ENCODE measurements around the gene KLC1.

KLC1 gene

DNA sequence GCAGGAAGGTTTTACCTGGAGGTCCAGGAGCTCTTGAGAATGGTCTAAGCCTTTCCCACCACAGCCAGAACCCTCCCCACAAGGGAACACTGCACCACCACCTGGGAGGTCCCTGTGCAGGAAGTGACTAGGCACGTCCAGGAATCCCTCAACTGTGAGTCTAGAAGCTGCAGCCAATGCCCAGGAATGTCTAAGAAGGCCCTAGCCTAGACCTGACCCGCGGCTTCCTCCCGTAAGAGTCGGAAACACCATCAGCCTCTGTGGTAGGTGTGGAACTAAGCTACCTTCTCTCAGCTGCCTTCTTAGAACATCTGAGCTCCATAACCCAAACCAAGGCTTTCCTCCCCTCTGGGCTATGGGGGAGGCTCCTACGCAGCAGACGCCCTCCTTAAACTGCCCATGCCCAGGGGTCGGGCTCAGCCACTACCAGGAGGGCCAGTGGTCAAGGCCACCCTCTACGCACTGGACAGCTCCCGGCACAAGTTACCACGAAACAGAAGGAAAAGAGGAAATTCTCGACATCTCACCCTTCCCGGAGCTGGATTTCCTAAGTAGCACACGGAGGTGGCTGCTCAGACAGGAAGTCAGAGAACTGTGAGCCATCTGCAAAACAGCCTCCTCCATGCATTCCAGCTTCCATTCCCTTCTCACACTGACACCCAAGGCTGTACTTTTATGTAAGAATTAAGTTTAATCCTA lies 112.1 kb downstream of the KLC1 start:
- peaks cover 4 to 14% of the 10 kb centered on the region in 2 donors for H3K4me1 ChIP-seq (ENCODE audit: control insufficient read depth in 1 of 2, insufficient read depth in 2 of 2, low read length in 2 of 2)
- H3K9me3 ChIP-seq (ENCODE audit: control insufficient read depth in 1 of 2, low read length in 2 of 2), result no peaks in the 10 kb centered on the region
- H3K27ac ChIP-seq (ENCODE audit: low read length), result no peak overlapping the region
- H3K36me3 ChIP-seq (ENCODE audit: control insufficient read depth in 1 of 2, insufficient read depth in 2 of 2, low read length in 2 of 2), result peaks cover 13 to 18% of the 10 kb centered on the region in 2 donors
- no peaks in the 10 kb centered on the region for H3K27me3 ChIP-seq (ENCODE audit: low read depth, low read length)
- no peak overlapping the region for H3K4me3 ChIP-seq (ENCODE audit: low read depth in 1 of 2, low read length in 2 of 2)

DNA sequence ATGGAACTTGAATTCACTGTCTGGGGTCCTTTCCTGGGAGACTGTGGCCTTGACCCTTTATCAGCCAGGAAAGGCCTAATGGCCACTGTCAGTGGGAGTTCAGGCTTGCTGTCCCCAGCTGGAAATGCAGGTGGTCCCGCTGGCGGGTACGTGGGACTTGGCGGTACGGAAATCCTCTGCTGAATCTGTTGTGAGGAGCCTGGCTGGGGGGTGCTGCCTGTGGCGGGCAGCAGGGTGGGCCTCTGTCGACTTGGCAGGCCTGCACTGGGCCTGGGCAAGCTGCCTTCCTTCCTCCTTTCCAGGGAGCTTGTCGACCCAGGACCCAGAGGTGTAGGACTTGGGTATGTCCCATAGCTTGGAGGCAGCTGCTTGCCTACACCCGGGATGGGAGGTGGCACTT lies 112.9 kb downstream of the KLC1 start:
- H3K27me3 ChIP-seq (ENCODE audit: low read depth, low read length), result no peaks in the 10 kb centered on the region
- H3K36me3 ChIP-seq (ENCODE audit: control insufficient read depth in 1 of 2, insufficient read depth in 2 of 2, low read length in 2 of 2), result peaks cover 21% of the 10 kb centered on the region in 2 donors
- H3K4me1 ChIP-seq (ENCODE audit: control insufficient read depth in 1 of 2, insufficient read depth in 2 of 2, low read length in 2 of 2), result peaks cover 0 to 7% of the 10 kb centered on the region in 2 donors
- no peaks in the 10 kb centered on the region for H3K9me3 ChIP-seq (ENCODE audit: control insufficient read depth in 1 of 2, low read length in 2 of 2)
- no peak overlapping the region for H3K27ac ChIP-seq (ENCODE audit: low read length)
- no peak overlapping the region for H3K4me3 ChIP-seq (ENCODE audit: low read depth in 1 of 2, low read length in 2 of 2)

DNA sequence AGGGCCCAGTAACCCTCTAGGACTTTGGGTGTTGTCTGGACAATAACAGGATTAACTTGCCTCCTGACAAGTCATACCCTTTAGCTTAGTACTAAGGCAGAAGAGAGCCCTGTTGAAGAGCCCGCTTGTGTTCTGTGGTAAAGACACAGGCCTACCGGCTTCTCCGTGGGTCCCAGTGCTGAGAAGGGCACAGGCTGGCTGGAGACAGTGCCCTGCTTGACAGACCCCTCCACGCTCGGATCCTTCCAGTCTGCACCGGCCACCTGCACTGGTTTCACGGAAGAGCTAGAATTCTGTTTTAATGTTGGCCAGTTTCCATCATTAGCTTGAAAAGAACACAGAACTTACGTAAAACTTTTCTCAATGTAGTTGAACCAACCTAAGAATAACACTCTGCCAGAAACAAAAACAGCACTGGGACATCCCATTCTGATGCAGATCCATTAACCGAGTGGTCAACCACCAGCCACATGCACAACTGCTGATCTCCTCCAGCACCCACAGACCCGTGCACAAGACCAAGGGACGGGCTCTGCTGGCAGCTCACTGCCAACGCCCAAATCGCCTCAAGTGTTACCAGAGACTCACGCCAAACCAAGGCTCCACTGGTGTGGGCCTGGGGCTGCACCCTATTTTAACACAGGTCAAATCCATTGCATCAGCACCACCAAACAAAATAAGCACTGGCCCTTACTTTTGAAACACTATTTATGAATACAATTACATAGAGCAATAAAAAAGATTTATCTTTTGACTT lies 113.7 kb downstream of the KLC1 start:
- no peaks in the 10 kb centered on the region for H3K4me1 ChIP-seq (ENCODE audit: control insufficient read depth in 1 of 2, insufficient read depth in 2 of 2, low read length in 2 of 2)
- H3K9me3 ChIP-seq (ENCODE audit: control insufficient read depth in 1 of 2, low read length in 2 of 2), result no peaks in the 10 kb centered on the region
- no peak overlapping the region for H3K4me3 ChIP-seq (ENCODE audit: low read depth in 1 of 2, low read length in 2 of 2)
- H3K36me3 ChIP-seq (ENCODE audit: control insufficient read depth in 1 of 2, insufficient read depth in 2 of 2, low read length in 2 of 2), result peaks cover 21% of the 10 kb centered on the region in 2 donors
- H3K27me3 ChIP-seq (ENCODE audit: low read depth, low read length), result no peaks in the 10 kb centered on the region
- H3K27ac ChIP-seq (ENCODE audit: low read length), result no peak overlapping the region

DNA sequence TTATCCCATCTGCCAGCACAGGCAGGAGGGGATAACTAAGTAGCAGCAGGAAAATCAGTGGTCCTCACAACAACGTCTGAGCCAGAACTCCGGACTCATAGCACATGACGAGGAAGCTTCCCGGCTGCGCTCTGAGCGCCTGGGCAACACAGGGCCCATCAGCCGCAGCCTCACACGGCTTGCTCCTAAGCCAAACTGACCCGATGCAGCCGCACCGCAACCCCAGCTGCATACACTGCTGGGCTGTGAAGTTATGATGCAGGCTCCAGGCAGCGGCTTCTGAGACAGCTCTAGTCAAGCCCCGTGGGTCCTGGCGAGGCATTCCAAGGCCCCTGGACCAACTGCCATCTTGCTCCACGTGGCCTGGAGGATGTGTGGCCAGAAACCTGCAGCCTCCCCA lies 114.7 kb downstream of the KLC1 start:
- Histone ChIP-seq H3K27ac (ENCODE audit: low read length) (no peak overlapping the region), H3K36me3 (ENCODE audit: control insufficient read depth in 1 of 2, insufficient read depth in 2 of 2, low read length in 2 of 2) (peaks cover 21 to 23% of the 10 kb centered on the region in 2 donors)

DNA sequence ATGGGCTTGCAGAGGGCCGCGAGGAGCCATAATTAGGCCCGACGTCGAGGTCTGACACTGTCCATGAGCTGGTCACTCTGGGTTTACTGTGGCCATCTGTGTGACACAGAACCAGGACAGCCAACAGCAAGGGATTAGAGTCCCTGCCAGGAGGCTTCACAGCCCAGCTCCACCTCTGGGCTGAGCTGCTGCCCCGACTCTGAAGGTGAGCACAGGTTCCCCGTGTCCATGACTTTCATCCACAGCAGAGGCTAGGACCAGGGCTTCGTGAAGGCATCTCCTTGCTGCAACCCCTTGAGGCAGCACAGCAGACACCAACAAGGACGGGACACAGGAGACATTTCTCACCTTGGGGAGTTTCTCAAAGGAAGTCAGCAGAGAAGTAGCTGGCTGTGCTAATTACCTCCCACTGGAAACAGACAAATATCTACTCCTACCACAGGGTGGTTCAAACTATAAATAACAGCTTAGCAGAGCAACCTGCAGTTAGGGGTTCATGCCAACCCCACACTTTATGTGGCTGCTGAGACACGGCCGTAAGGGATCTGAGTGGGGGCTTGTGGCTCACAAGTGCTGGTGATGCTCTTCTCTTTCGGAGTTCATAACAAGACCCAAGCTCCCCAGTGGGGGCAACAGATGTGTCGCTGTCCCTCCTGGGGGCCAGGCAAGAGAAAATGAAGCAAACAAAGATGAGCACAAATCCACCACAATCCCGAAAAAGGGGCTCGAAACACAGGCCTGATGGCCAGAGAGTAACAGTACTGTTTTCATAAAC lies 115.8 kb downstream of the KLC1 start:
- Histone ChIP-seq H3K9me3 (ENCODE audit: control insufficient read depth in 1 of 2, low read length in 2 of 2) (no peaks in the 10 kb centered on the region), H3K4me3 (ENCODE audit: low read depth in 1 of 2, low read length in 2 of 2) (no peak overlapping the region), H3K27ac (ENCODE audit: low read length) (no peak overlapping the region), H3K27me3 (ENCODE audit: low read depth, low read length) (no peaks in the 10 kb centered on the region), H3K4me1 (ENCODE audit: control insufficient read depth in 1 of 2, insufficient read depth in 2 of 2, low read length in 2 of 2) (no peaks in the 10 kb centered on the region), H3K36me3 (ENCODE audit: control insufficient read depth in 1 of 2, insufficient read depth in 2 of 2, low read length in 2 of 2) (peaks cover 17 to 26% of the 10 kb centered on the region in 2 donors)

More for the DNA sequence above, 114.7 kb downstream of the KLC1 start:
- no peaks in the 10 kb centered on the region for H3K9me3 ChIP-seq (ENCODE audit: control insufficient read depth in 1 of 2, low read length in 2 of 2)
- H3K4me3 ChIP-seq (ENCODE audit: low read depth in 1 of 2, low read length in 2 of 2), result no peak overlapping the region
- H3K4me1 ChIP-seq (ENCODE audit: control insufficient read depth in 1 of 2, insufficient read depth in 2 of 2, low read length in 2 of 2), result no peaks in the 10 kb centered on the region
- H3K27me3 ChIP-seq (ENCODE audit: low read depth, low read length), result no peaks in the 10 kb centered on the region

DNA sequence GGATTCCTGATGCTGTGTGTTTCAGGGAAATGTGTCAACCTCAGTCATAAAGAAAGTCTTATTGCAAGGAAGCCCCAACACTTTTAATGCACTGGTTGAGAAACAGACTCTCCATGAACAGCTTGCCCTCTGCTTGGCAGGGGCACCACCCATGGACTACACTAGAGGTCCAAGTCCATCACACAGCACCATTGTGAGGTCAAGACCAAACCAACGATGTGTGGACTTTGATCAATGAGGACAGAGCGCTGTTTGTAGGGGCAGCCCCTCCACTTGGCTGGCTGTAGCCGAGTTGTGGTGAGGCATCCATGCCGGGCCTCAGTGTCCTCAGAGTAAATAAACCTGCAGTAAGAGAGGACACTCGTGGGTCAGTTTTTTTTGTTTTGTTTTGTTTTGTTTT lies 116.4 kb downstream of the KLC1 start:
- Histone ChIP-seq H3K27ac (ENCODE audit: low read length) (no peak overlapping the region), H3K4me3 (ENCODE audit: low read depth in 1 of 2, low read length in 2 of 2) (no peak overlapping the region), H3K36me3 (ENCODE audit: control insufficient read depth in 1 of 2, insufficient read depth in 2 of 2, low read length in 2 of 2) (peaks cover 16 to 30% of the 10 kb centered on the region in 2 donors), H3K9me3 (ENCODE audit: control insufficient read depth in 1 of 2, low read length in 2 of 2) (no peaks in the 10 kb centered on the region), H3K27me3 (ENCODE audit: low read depth, low read length) (no peaks in the 10 kb centered on the region), H3K4me1 (ENCODE audit: control insufficient read depth in 1 of 2, insufficient read depth in 2 of 2, low read length in 2 of 2) (no peaks in the 10 kb centered on the region)

DNA sequence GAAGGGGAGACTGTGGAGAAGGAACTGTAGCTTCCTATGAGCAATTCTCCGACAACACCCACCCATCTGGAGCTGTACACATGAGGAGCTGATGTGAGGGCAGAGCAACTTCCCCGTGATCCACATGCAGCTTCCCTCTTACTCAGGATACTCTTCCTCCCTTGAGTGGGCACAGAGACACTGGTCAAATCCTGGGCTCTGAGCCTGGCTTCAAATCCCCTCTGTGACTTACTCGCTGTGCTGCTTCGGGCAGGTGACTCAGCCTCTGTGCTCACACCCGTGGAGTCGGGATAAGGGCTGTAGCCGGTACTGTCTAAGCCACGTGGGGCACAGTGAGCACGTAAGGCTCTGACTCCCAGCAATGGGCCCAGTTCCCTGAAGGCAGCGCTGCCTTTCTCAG lies 117.7 kb downstream of the KLC1 start:
- Histone ChIP-seq H3K4me3 (ENCODE audit: low read depth in 1 of 2, low read length in 2 of 2) (no peak overlapping the region), H3K27me3 (ENCODE audit: low read depth, low read length) (no peaks in the 10 kb centered on the region), H3K27ac (ENCODE audit: low read length) (no peak overlapping the region), H3K9me3 (ENCODE audit: control insufficient read depth in 1 of 2, low read length in 2 of 2) (no peaks in the 10 kb centered on the region), H3K4me1 (ENCODE audit: control insufficient read depth in 1 of 2, insufficient read depth in 2 of 2, low read length in 2 of 2) (no peaks in the 10 kb centered on the region), H3K36me3 (ENCODE audit: control insufficient read depth in 1 of 2, insufficient read depth in 2 of 2, low read length in 2 of 2) (peaks cover 13 to 30% of the 10 kb centered on the region in 2 donors)

DNA sequence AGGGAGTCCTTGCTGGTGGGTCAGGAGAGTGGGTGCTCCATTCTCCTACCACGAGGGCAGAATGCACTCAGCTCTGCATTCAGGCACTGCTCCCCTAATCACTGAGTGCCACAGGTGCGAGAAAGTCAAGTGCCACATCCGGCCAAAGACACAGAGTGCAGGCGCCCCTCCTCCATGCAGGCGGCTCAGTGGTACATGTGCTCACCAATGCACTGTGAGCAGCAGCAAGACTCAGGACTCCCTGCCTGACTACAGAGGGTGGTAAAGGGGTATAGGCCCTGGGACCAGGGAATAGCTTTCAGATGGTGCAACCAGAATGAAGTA lies 119.5 kb downstream of the KLC1 start:
- Histone ChIP-seq H3K4me1 (ENCODE audit: control insufficient read depth in 1 of 2, insufficient read depth in 2 of 2, low read length in 2 of 2) (no peaks in the 10 kb centered on the region), H3K27ac (ENCODE audit: low read length) (no peak overlapping the region), H3K27me3 (ENCODE audit: low read depth, low read length) (no peaks in the 10 kb centered on the region), H3K4me3 (ENCODE audit: low read depth in 1 of 2, low read length in 2 of 2) (no peak overlapping the region), H3K9me3 (ENCODE audit: control insufficient read depth in 1 of 2, low read length in 2 of 2) (no peaks in the 10 kb centered on the region), H3K36me3 (ENCODE audit: control insufficient read depth in 1 of 2, insufficient read depth in 2 of 2, low read length in 2 of 2) (peaks cover 8 to 36% of the 10 kb centered on the region in 2 donors)

DNA sequence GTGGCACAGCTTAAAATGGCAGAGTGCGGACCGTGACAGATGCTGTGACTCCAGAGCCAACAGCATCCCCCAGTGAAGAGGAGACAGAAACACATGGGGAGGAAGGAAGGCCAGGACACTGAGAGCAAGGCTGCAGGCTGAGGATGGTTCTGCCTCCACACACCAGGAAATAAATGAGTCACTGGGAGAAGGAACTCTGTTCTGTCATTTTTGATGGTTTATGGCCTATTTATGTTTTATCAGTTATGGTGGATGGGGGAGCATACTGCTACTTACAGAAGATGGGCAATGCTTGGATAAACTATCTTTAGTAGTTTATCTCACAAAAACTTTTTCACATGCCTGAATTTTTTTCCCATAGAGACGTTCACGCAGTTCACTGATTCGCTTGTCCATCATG lies 120.4 kb downstream of the KLC1 start:
- Histone ChIP-seq H3K36me3 (ENCODE audit: control insufficient read depth in 1 of 2, insufficient read depth in 2 of 2, low read length in 2 of 2) (peaks cover 8 to 39% of the 10 kb centered on the region in 2 donors), H3K4me1 (ENCODE audit: control insufficient read depth in 1 of 2, insufficient read depth in 2 of 2, low read length in 2 of 2) (no peaks in the 10 kb centered on the region), H3K4me3 (ENCODE audit: low read depth in 1 of 2, low read length in 2 of 2) (no peak overlapping the region), H3K9me3 (ENCODE audit: control insufficient read depth in 1 of 2, low read length in 2 of 2) (no peaks in the 10 kb centered on the region), H3K27ac (ENCODE audit: low read length) (no peak overlapping the region), H3K27me3 (ENCODE audit: low read depth, low read length) (no peaks in the 10 kb centered on the region)

DNA sequence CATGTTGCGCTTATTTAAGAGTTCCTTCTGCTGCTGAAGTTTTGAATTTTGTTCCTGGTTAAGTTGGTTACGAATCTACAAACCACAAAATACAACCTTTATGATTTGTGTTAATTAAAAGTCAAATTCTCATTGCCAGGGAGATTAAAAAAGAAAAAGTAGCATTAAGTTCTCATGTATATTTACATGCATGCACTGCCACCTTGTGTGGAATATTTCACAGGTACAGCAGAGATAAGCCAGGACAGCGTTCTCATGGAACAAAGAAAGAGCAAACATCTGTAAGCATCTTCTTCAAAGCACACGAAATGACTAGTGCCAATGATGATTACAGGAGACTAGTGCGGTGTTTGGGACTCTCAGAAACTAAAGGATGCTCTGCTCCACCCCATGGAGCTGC lies 120.8 kb downstream of the KLC1 start:
- H3K36me3 ChIP-seq (ENCODE audit: control insufficient read depth in 1 of 2, insufficient read depth in 2 of 2, low read length in 2 of 2), result peaks cover 8 to 35% of the 10 kb centered on the region in 2 donors
- no peaks in the 10 kb centered on the region for H3K4me1 ChIP-seq (ENCODE audit: control insufficient read depth in 1 of 2, insufficient read depth in 2 of 2, low read length in 2 of 2)
- H3K9me3 ChIP-seq (ENCODE audit: control insufficient read depth in 1 of 2, low read length in 2 of 2), result no peaks in the 10 kb centered on the region
- no peaks in the 10 kb centered on the region for H3K27me3 ChIP-seq (ENCODE audit: low read depth, low read length)
- no peak overlapping the region for H3K27ac ChIP-seq (ENCODE audit: low read length)
- H3K4me3 ChIP-seq (ENCODE audit: low read depth in 1 of 2, low read length in 2 of 2), result no peak overlapping the region
